ENCODE data around the gene HIVEP3. TPM values are rescaled to one million over a fixed set of nuclear protein-coding genes. Genes with fewer than 3 reads are reported as not detected.

The HIVEP3 gene
- total RNA-seq, 3 donors from 2014 or later = 107 to 117 (median 114) TPM

DNA sequence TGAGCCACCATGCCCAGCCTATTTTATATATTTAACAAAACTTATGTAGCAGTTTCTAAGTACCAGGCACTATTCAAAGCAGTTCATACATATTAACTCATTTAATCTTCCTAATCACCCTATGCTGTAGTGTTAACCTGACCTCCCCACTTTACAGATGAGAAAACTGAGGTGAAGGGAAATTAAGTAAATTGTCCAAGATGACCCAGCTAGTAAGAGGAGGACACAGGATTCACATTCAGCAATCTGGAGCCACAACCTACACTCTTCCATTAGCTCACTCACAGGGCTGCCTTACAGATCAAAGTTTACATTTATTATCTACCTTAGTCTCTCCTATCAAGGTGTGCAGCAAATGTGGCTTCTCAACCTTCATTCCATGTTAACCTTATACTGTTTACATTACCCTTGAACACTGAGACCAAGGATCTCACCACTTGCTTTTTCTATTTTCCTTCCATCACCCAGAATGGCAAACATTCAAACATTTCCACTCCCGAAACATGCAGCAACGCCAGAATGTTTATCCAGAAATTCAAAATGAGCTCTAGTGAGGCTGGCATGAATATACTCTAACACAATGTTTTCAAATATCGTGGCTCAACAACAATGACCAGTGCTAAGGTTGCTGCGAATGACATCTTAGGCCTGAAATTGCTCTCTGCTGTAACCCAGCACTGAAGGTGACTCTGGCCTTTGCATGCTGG, 24.5 kb downstream of the HIVEP3 start:
- no peaks in the 10 kb centered on the region for H3K9me3 Mint-ChIP-seq
- ATAC-seq (no peak), DNase-seq (no peak)
- no peaks in the 10 kb centered on the region for H3K36me3 Mint-ChIP-seq (ENCODE audit: insufficient read depth)
- no peaks in the 10 kb centered on the region for H3K27me3 Mint-ChIP-seq (ENCODE audit: low read depth)
- H3K4me1 Mint-ChIP-seq (ENCODE audit: low read depth) = peaks cover 75% of the 10 kb centered on the region
- no peak overlapping the region for H3K4me3 Mint-ChIP-seq

GRCh38 chr1:41892301-41892781, 26.4 kb downstream of the HIVEP3 start:
- Mint-ChIP-seq H3K4me1 (ENCODE audit: low read depth) (peaks cover 63% of the 10 kb centered on the region), H3K27me3 (ENCODE audit: low read depth) (no peaks in the 10 kb centered on the region)

DNA sequence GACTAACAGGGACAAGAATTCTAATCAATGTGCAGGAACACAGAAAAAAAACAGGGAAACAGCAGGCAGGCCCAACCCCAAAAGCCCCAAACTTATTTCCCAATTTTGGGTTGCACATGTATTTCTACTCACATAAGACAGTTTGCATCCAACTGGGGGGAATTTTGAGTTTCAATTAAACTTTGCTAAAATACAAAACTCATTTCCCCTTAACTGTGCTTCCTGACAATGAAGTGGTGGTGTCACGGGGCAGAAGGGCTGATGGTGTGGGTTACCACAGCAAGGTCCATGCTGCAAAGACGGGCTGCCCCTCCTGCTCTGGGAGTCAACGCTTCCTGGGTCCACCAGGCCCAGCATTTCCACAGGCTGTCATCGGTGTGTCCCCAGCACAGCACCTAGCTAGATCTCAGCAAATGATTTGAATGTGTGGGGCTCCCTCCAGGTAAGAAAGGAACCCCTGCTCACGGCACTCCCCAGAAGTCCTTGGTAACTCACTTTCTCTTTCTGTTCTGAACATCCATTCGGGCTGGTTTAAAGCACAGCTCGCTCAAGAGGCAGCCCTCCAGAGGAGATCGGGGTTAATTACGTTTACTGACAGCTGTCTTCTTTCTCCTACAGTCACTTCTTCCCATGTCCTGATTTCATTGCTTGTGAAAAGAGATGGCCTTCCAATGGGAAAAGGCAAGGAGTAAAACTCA, 27.4 kb downstream of the HIVEP3 start:
- Mint-ChIP-seq H3K4me1 (ENCODE audit: low read depth) (peaks cover 56% of the 10 kb centered on the region), H3K27me3 (ENCODE audit: low read depth) (no peaks in the 10 kb centered on the region), H3K4me3 (peak overlapping the region; percentile 71), H3K9me3 (no peaks in the 10 kb centered on the region), H3K36me3 (ENCODE audit: insufficient read depth) (no peaks in the 10 kb centered on the region)
- DNase-seq (peak; percentile 51), ATAC-seq (peak; percentile 96 to 97)

More at GRCh38 chr1:41892301-41892781, 26.4 kb downstream of the HIVEP3 start:
- no peaks in the 10 kb centered on the region for H3K36me3 Mint-ChIP-seq (ENCODE audit: insufficient read depth)
- no peak for DNase-seq
- ATAC-seq = no peak
- H3K4me3 Mint-ChIP-seq = peak overlapping the region; percentile 71
- H3K9me3 Mint-ChIP-seq = no peaks in the 10 kb centered on the region

GRCh38 chr1:41890825-41891198, 27.9 kb downstream of the HIVEP3 start:
- peak overlapping the region; percentile 71 for H3K4me3 Mint-ChIP-seq
- no peak for DNase-seq
- peaks cover 55% of the 10 kb centered on the region for H3K4me1 Mint-ChIP-seq (ENCODE audit: low read depth)
- ATAC-seq = no peak
- no peaks in the 10 kb centered on the region for H3K9me3 Mint-ChIP-seq
- no peaks in the 10 kb centered on the region for H3K36me3 Mint-ChIP-seq (ENCODE audit: insufficient read depth)
- H3K27me3 Mint-ChIP-seq (ENCODE audit: low read depth) = no peaks in the 10 kb centered on the region

GRCh38 chr1:41889506-41890414, 29.0 kb downstream of the HIVEP3 start:
- Mint-ChIP-seq H3K27me3 (ENCODE audit: low read depth) (no peaks in the 10 kb centered on the region), H3K4me1 (ENCODE audit: low read depth) (peaks cover 46% of the 10 kb centered on the region), H3K4me3 (no peak overlapping the region), H3K36me3 (ENCODE audit: insufficient read depth) (no peaks in the 10 kb centered on the region), H3K9me3 (no peaks in the 10 kb centered on the region)
- no peak for ATAC-seq
- DNase-seq = no peak

DNA sequence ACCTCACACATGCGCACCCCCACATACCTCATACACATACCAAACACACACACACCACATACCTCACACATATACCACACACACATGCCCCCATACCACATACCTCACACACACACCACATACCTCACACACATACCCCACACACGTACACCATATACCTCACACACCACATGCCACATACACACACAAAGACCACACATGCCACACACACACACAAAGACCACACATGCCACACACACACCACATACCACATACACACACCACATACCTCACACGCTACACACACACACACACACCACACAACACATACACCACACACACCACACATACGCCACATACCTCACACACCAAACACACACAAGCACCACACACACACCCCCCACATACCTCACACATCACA, 30.0 kb downstream of the HIVEP3 start:
- no peaks in the 10 kb centered on the region for H3K9me3 Mint-ChIP-seq
- H3K4me1 Mint-ChIP-seq (ENCODE audit: low read depth) = peaks cover 36% of the 10 kb centered on the region
- no peaks in the 10 kb centered on the region for H3K36me3 Mint-ChIP-seq (ENCODE audit: insufficient read depth)
- DNase-seq (no peak), ATAC-seq (no peak)
- H3K27me3 Mint-ChIP-seq (ENCODE audit: low read depth) = no peaks in the 10 kb centered on the region
- H3K4me3 Mint-ChIP-seq = no peak overlapping the region

- no peaks in the 10 kb centered on the region for H3K36me3 Mint-ChIP-seq (ENCODE audit: insufficient read depth)
- no peaks in the 10 kb centered on the region for H3K27me3 Mint-ChIP-seq (ENCODE audit: low read depth)
- no peak overlapping the region for H3K4me3 Mint-ChIP-seq
- ATAC-seq = no peak
- H3K9me3 Mint-ChIP-seq = no peaks in the 10 kb centered on the region
- no peak for DNase-seq
- H3K4me1 Mint-ChIP-seq (ENCODE audit: low read depth) = peaks cover 31% of the 10 kb centered on the region
Observed at GRCh38 chr1:41887365-41887764, 31.4 kb downstream of the HIVEP3 start.

DNA sequence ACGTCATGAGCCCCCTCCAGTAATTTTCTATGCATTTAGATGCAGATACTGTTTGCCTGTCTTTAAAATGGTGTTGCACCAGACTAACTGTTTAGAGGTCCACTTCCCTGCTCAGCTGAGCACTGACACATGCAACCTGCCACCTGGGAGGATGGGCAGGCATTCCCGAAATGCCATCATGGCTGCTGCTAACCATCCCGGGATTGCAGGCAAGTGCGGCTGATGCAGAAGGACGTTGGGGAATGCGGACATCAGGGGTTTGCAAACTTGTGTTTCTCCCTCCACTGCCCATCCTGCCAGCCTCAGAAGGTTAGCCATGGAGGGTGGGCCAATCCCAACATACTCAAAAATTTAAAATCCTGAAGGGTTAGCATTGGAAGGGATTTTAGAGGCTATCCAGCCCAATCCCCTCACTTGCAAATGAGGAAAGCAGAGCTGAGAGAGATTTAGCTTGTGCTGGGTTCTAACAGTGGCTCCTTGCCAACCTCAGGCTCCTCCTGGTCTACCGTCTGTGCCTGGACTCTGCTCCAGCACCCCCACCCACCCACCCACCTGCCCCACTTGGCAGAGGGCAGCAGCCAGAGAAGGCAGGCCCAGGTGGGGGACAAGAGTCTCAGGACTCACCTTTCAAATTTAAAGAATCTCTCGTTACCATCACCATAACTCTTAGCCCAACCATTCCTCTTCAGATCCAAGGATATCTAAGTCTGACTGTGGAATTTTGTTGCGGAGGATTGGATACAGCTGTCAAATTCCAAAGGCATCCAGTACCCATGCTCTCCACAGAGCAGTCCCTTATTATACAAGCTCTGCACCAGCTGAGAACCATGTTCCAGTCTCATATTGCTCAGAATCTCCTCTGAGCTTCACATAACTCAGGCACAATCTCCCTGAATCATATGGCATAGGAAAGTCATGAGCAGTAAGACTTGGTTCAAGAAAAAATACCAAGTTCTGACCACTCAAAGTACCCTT, 34.2 kb downstream of the HIVEP3 start:
- H3K4me3 Mint-ChIP-seq = no peak overlapping the region
- H3K36me3 Mint-ChIP-seq (ENCODE audit: insufficient read depth) = no peaks in the 10 kb centered on the region
- DNase-seq (no peak), ATAC-seq (no peak)
- H3K9me3 Mint-ChIP-seq = no peaks in the 10 kb centered on the region
- peaks cover 17% of the 10 kb centered on the region for H3K4me1 Mint-ChIP-seq (ENCODE audit: low read depth)
- no peaks in the 10 kb centered on the region for H3K27me3 Mint-ChIP-seq (ENCODE audit: low read depth)

GRCh38 chr1:41883507-41883906, 35.2 kb downstream of the HIVEP3 start:
- H3K27me3 Mint-ChIP-seq (ENCODE audit: low read depth) = no peaks in the 10 kb centered on the region
- no peak overlapping the region for H3K4me3 Mint-ChIP-seq
- DNase-seq = no peak
- H3K9me3 Mint-ChIP-seq = no peaks in the 10 kb centered on the region
- no peaks in the 10 kb centered on the region for H3K36me3 Mint-ChIP-seq (ENCODE audit: insufficient read depth)
- H3K4me1 Mint-ChIP-seq (ENCODE audit: low read depth) = peaks cover 13% of the 10 kb centered on the region
- ATAC-seq = no peak

DNA sequence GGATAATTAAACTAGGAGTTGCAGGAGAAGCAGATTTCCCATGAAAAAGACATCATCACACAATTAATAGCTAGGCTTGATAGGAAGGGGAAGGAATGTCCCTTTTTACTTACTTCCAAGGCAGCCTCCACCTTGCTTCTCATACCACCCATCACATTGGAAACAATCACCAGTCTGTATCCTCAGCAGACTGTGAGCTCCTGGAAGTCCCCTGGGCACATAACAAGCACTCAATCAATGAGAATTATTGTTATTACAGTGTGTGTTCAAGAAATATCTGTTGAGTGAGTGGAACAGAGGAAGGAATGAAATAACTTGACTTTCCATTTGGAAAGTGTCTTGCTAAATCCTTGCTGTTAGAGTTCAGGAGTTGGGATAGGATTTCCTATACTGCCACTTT, 36.2 kb downstream of the HIVEP3 start:
- Mint-ChIP-seq H3K4me3 (no peak overlapping the region), H3K9me3 (no peaks in the 10 kb centered on the region), H3K36me3 (ENCODE audit: insufficient read depth) (no peaks in the 10 kb centered on the region), H3K4me1 (ENCODE audit: low read depth) (peaks cover 11% of the 10 kb centered on the region), H3K27me3 (ENCODE audit: low read depth) (no peaks in the 10 kb centered on the region)
- DNase-seq (no peak), ATAC-seq (no peak)

DNA sequence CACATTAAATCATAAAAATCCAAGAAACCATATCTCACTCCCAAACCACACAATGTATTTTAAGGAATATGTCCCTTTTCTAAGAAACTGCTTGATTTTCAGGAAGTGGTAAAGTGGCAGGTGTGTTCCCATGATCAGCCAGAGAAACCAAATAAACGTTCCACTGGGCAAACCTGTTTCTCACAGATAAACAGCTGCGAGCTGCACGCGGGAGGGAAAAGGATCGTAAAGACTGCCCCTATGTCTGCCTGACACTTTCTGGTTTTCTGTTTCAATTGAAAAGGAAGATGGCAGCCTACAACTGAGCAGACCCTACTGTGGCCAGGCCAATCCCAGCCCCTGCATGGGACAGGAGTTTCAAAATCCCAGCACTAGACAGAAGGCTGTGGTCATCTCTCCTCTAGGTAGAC, 36.6 kb downstream of the HIVEP3 start:
- H3K4me1 Mint-ChIP-seq (ENCODE audit: low read depth) = peaks cover 15% of the 10 kb centered on the region
- no peaks in the 10 kb centered on the region for H3K9me3 Mint-ChIP-seq
- no peak for DNase-seq
- ATAC-seq = no peak
- H3K4me3 Mint-ChIP-seq = no peak overlapping the region
- no peaks in the 10 kb centered on the region for H3K27me3 Mint-ChIP-seq (ENCODE audit: low read depth)
- H3K36me3 Mint-ChIP-seq (ENCODE audit: insufficient read depth) = no peaks in the 10 kb centered on the region

DNA sequence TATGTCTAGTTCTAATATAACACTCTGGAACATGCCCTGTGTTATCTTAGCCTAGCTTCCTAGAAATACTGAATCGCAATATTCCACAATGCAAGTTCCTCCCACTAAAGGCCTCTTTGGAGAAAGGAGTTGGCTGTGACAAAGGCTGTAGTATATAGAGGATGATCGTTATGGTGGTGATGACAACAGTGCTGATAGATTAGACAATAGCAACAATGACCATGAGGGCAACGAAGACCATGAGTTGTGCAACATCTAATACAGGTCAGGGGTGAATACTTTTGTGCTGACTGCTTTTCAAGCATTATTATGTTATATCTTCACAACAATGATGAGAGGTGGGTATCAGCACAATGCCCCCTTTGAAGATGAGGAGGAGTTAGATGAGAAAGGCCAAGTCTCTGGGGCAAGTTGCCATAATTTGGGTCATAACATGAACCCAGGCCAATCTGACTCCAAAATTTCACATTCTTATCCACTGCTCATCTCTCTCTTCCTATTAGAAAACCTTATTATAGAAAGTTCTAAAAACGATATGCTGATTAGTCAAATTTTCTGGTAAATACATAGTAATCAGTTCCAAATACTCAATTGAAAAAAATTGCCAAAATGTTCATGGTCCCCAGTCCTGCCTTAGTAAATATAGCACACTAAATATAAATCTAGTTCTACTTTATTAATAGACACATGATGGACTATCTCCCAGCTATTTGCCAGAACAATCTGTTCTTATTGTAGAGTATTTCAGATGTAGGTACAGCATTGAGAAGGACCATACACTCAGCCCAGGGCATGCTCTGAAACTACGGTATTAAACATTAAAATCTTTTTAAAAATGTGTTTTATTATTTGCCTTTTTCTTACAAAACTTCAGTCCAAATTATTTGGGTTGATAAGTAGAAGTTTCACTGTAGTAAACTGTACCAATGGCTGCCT, 37.5 kb downstream of the HIVEP3 start:
- H3K9me3 Mint-ChIP-seq = no peaks in the 10 kb centered on the region
- no peaks in the 10 kb centered on the region for H3K36me3 Mint-ChIP-seq (ENCODE audit: insufficient read depth)
- no peaks in the 10 kb centered on the region for H3K27me3 Mint-ChIP-seq (ENCODE audit: low read depth)
- DNase-seq (no peak), ATAC-seq (no peak)
- H3K4me1 Mint-ChIP-seq (ENCODE audit: low read depth) = peaks cover 21% of the 10 kb centered on the region
- no peak overlapping the region for H3K4me3 Mint-ChIP-seq

- Mint-ChIP-seq H3K36me3 (ENCODE audit: insufficient read depth) (no peaks in the 10 kb centered on the region), H3K4me1 (ENCODE audit: low read depth) (peaks cover 21% of the 10 kb centered on the region), H3K9me3 (no peaks in the 10 kb centered on the region), H3K4me3 (no peak overlapping the region), H3K27me3 (ENCODE audit: low read depth) (no peaks in the 10 kb centered on the region)
- no peak for ATAC-seq
- no peak for DNase-seq
Observed at GRCh38 chr1:41880261-41880660, 38.5 kb downstream of the HIVEP3 start.

Measured in activated T-cell treated with anti-CD3 and anti-CD28 coated beads, Interleukin-2, amount 50 U/mL, for 4 hours (primary cell).